HepG2 (cell line): ENCODE measurements around the gene AFDN. TPM values are rescaled to one million over a fixed set of nuclear protein-coding genes. Genes with fewer than 3 reads are reported as not detected.

Experiments
- AHDC1 ChIP-seq: sonication (generic); formaldehyde crosslinking; IDR thresholded peaks from 2 replicates; pipeline ENCODE4 v1.5.1; 2020; ENCODE audit warnings: mild to moderate bottlenecking, missing genetic modification reagents, borderline replicate concordance
- DBP ChIP-seq: sonication (generic); formaldehyde crosslinking; IDR thresholded peaks from 2 replicates; pipeline ENCODE4 v1.4.0; 2020; ENCODE audit warnings: missing genetic modification reagents; ENCODE audit errors: not compliant biosample characterization
- GMEB1 ChIP-seq: sonication (generic); formaldehyde crosslinking; IDR thresholded peaks from 2 replicates; pipeline ENCODE4 v1.5.1; 2020; ENCODE audit warnings: missing genetic modification reagents, mild to moderate bottlenecking, borderline replicate concordance
- HNRNPH1 ChIP-seq: fragments of 200-400 bp; formaldehyde crosslinking; optimal IDR thresholded peaks from 2 replicates; pipeline ENCODE3; 2017; ENCODE audit warnings: mild to moderate bottlenecking, low read depth, low read length
- KLF15 ChIP-seq: sonication (generic); formaldehyde crosslinking; IDR thresholded peaks from 2 replicates; pipeline ENCODE4 v1.8.1; 2023; ENCODE audit warnings: borderline replicate concordance, mild to moderate bottlenecking, inconsistent platforms, missing genetic modification reagents, mixed read lengths
- MATR3 ChIP-seq: sonication (generic); formaldehyde crosslinking; IDR thresholded peaks from 2 replicates; pipeline ENCODE4 v1.4.0; 2020; ENCODE audit warnings: missing genetic modification reagents
- RFX1 ChIP-seq: fragments of 450-650 bp; IDR thresholded peaks from 2 replicates; pipeline ENCODE4 v1.6.1; 2017
- SMAD1 ChIP-seq: sonication (generic); formaldehyde crosslinking; IDR thresholded peaks from 2 replicates; pipeline ENCODE4 v1.4.0; 2020; ENCODE audit warnings: missing genetic modification reagents, low read depth, mild to moderate bottlenecking, borderline replicate concordance
- SPEN ChIP-seq: sonication (generic); formaldehyde crosslinking; IDR thresholded peaks from 2 replicates; pipeline ENCODE4 v1.5.1; 2020; ENCODE audit warnings: low read depth, mild to moderate bottlenecking, missing genetic modification reagents
- TBP ChIP-seq: sonication (generic); formaldehyde crosslinking; IDR thresholded peaks from 2 replicates; pipeline ENCODE4 v1.5.0; 2020; ENCODE audit warnings: missing genetic modification reagents
- TFDP2 ChIP-seq: sonication (generic); formaldehyde crosslinking; IDR thresholded peaks from 2 replicates; pipeline ENCODE4 v1.4.0; 2020; ENCODE audit warnings: missing genetic modification reagents
- ZBTB42 ChIP-seq: sonication (generic); formaldehyde crosslinking; IDR thresholded peaks from 2 replicates; pipeline ENCODE4 v1.5.0; 2020; ENCODE audit warnings: mild to moderate bottlenecking, missing genetic modification reagents
- ZC3H13 ChIP-seq: sonication (generic); formaldehyde crosslinking; IDR thresholded peaks from 2 replicates; pipeline ENCODE4 v1.8.1; 2023; ENCODE audit warnings: mild to moderate bottlenecking, missing genetic modification reagents, moderate library complexity
- ZNF512 ChIP-seq: sonication (generic); formaldehyde crosslinking; IDR thresholded peaks from 2 replicates; pipeline ENCODE4 v1.4.0; 2020; ENCODE audit warnings: mild to moderate bottlenecking, missing genetic modification reagents
- ZNF570 ChIP-seq: sonication (generic); formaldehyde crosslinking; IDR thresholded peaks from 2 replicates; pipeline ENCODE4 v1.4.0; 2020; ENCODE audit warnings: mild to moderate bottlenecking, missing genetic modification reagents, borderline replicate concordance
- ZNF850 ChIP-seq: sonication (generic); formaldehyde crosslinking; conservative IDR thresholded peaks from 2 replicates; pipeline ENCODE4 v1.9.0; 2021; ENCODE audit warnings: mild to moderate bottlenecking, missing genetic modification reagents
- ZNF878 ChIP-seq: sonication (generic); formaldehyde crosslinking; IDR thresholded peaks from 2 replicates; pipeline ENCODE4 v1.8.1; 2023; ENCODE audit warnings: mild to moderate bottlenecking, missing genetic modification reagents, moderate library complexity
- polyA plus RNA-seq, 8 experiments: library from polyadenylated mRNA; depleted of rRNA in 3 of 8; stranded (reverse) in 7 of 8; unstranded in 1 of 8; fragments of >200 nt; fragmentation: Illumina TruSeq in 4 of 8; extraction: Trizol in 4 of 8; gene quantifications; 2 replicates each; pipeline versions ENCODE4 v1.2.1 to v1.2.3, GENCODE V29; 2011 to 2016; ENCODE audit warnings: low read depth in 4 of 8, missing spikeins in 1 of 8, mixed read lengths in 1 of 8; ENCODE audit not compliant: insufficient read depth in 1 of 8
- total RNA-seq, 5 experiments: library from RNA; depleted of rRNA; stranded (reverse); fragments of >200 nt; fragmentation: Illumina TruSeq; extraction: Trizol; gene quantifications; 2 replicates each; pipeline ENCODE4 v1.2.3, GENCODE V29; 2016; ENCODE audit warnings: low read depth in 1 of 5

Gene AFDN
- total and polyA plus RNA-seq, 2 of the 13 experiments (the other 11 are each of a cell fraction or from before 2014, with no cell fraction given) = 136 to 151 TPM

- TF ChIP-seq ZNF570 (CRISPR knock-in tag) (no peak), HNRNPH1 (no peak), SMAD1 (CRISPR knock-in tag) (no peak), ZNF512 (no peak), ZNF850 (CRISPR knock-in tag) (0 out of 2 replicates have a peak, but pooled peaks have one; percentile 53), RFX1 (no peak), TBP (CRISPR knock-in tag) (no peak), KLF15 (CRISPR knock-in tag) (no peak), ZBTB42 (CRISPR knock-in tag) (no peak), ZC3H13 (peak; percentile 57; the same call in 1 of the 2 replicates), TFDP2 (CRISPR knock-in tag) (no peak; the same call in 1 of the 2 replicates), GMEB1 (CRISPR knock-in tag) (peak; percentile 41; the same call in 1 of the 2 replicates), SPEN (CRISPR knock-in tag) (no peak), AHDC1 (no peak), DBP (no peak), ZNF878 (CRISPR knock-in tag) (no peak), MATR3 (CRISPR knock-in tag) (no peak)
Measured at GRCh38 chr6:167827583-167828324, 1.0 kb downstream of the AFDN start (continued).
